Caco-2 (cell line): Measurements from ENCODE around the gene AIF1L. TPM values are rescaled to one million over a fixed set of nuclear protein-coding genes. Genes with fewer than 3 reads are reported as not detected.
A peak's percentile ranks its signal among the peaks of the same experiment; 100 is the strongest.

Source experiments
- BruUV-seq: library from RNA; stranded (reverse); fragments of 400-500 nt; replicated peaks from 2 replicates; lab custom pipeline; 2021; lab: Mats Ljungman, UMichigan
- CTCF ChIA-PET: fragments of 300-600 bp; sonication (Branson Sonifier 250); formaldehyde crosslinking; loops from one replicate; lab custom pipeline; 2022; ENCODE audit warnings: antibody characterized with exemption; lab: Charles Lee
- POLR2A ChIA-PET: fragments of 300-600 bp; sonication (Branson Sonifier 250); formaldehyde crosslinking; loops from one replicate; lab custom pipeline; 2022; ENCODE audit warnings: antibody characterized with exemption; lab: Charles Lee
- DNase-seq, 2 experiments: peaks; one replicate each; pipeline versions ENCODE4 v3.0.0 to v3.0.0-alpha.2; 2020 to 2022
- H3K27me3 ChIP-seq: replicated peaks from 2 replicates; pipeline ENCODE4 v1.6.0; 2011; ENCODE audit warnings: low read length; ENCODE audit not compliant: control insufficient read depth, insufficient read depth
- H3K36me3 ChIP-seq: 2 replicates; pipeline ENCODE4 v1.5.1; 2011; ENCODE audit warnings: low read length; ENCODE audit not compliant: control insufficient read depth, insufficient read depth
- H3K4me1 ChIP-seq: fragments of 250-450 bp; sonication (Bioruptor Pico); 2 replicates; pipeline ENCODE4 v1.5.1; 2020; ENCODE audit warnings: mild to moderate bottlenecking
- H3K4me3 ChIP-seq: 2 replicates; pipeline ENCODE4 v1.5.1; 2011; ENCODE audit warnings: low read depth, mild to moderate bottlenecking, control low read depth, low read length
- H3K9me3 ChIP-seq: fragments of 250-450 bp; sonication (Bioruptor Pico); 2 replicates; pipeline ENCODE4 v1.5.1; 2020; ENCODE audit warnings: mild to moderate bottlenecking, moderate library complexity
- H3K27ac Mint-ChIP-seq: one replicate; pipeline ENCODE4 v1.8.0; 2022; ENCODE audit warnings: mixed read lengths; ENCODE audit not compliant: unreplicated experiment
- H3K27me3 Mint-ChIP-seq: one replicate; pipeline ENCODE4 v1.8.0; 2022; ENCODE audit warnings: mixed read lengths; ENCODE audit not compliant: insufficient read depth, unreplicated experiment
- H3K36me3 Mint-ChIP-seq: one replicate; pipeline ENCODE4 v1.8.0; 2022; ENCODE audit warnings: mild to moderate bottlenecking, mixed read lengths; ENCODE audit not compliant: insufficient read depth, unreplicated experiment
- H3K4me1 Mint-ChIP-seq: one replicate; pipeline ENCODE4 v1.8.0; 2022; ENCODE audit warnings: low read depth, mixed read lengths; ENCODE audit not compliant: unreplicated experiment
- H3K4me3 Mint-ChIP-seq: one replicate; pipeline ENCODE4 v1.8.0; 2022; ENCODE audit warnings: mild to moderate bottlenecking, moderate library complexity, mixed read lengths; ENCODE audit not compliant: unreplicated experiment
- H3K9me3 Mint-ChIP-seq: one replicate; pipeline ENCODE4 v1.8.0; 2022; ENCODE audit warnings: mixed read lengths; ENCODE audit not compliant: unreplicated experiment
- intact Hi-C: fragments of 100-400 bp; cut with micrococcal nuclease; formaldehyde crosslinking; loops from one replicate; pipeline ENCODE4 v1.10.0; 2022; ENCODE audit not compliant: unreplicated experiment
- total RNA-seq: library from RNA; stranded (reverse); gene quantifications from 2 replicates; pipeline ENCODE4 v1.2.3, GENCODE V29; 2022
- TF ChIP-seq, protein P1 (sequence below), 2 experiments: fragments of 200-600 bp in 1 of 2; IDR thresholded peaks; 1 replicate in 1 of 2; 2 replicates in 1 of 2; pipeline versions ENCODE4 v1.5.1 to v1.8.0; 2011 to 2022; ENCODE audit warnings: antibody characterized with exemption in 1 of 2, control low read depth in 1 of 2, inconsistent platforms in 1 of 2, low read depth in 1 of 2, low read length in 1 of 2, mild to moderate bottlenecking in 1 of 2, moderate library complexity in 1 of 2; ENCODE audit not compliant: insufficient read depth in 1 of 2, severe bottlenecking in 1 of 2, unreplicated experiment in 1 of 2

Gene AIF1L
- total RNA-seq, 1 experiment from 2014 or later: 20.8 TPM

DNA sequence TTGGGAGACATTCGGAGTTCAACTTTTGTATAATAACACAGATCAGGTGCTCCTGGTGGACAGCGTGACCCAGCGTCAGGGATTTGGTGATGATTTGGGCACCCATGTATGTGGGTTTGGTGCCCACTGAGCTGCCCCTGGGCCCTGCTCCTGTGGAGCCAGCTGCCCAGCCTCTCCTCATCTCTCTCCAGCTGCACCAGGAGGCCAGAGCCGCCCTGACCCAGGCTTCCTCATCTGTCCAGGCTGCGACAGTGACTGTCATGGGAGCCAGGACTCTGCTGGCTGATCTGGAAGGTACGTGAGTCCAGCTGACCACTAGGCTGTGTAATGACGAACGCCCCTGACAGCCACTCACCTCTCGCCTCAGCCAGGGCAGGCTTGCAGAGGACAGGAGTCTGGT lies 14.5 kb upstream of the AIF1L start:
- no peaks in the 10 kb centered on the region for H3K27me3 Mint-ChIP-seq
- H3K4me3 ChIP-seq: no peak overlapping the region
- BruUV-seq: no TSS peak
- H3K27ac Mint-ChIP-seq: no peak overlapping the region
- no peaks in the 10 kb centered on the region for H3K27me3 ChIP-seq
- POLR2A ChIA-PET: no interaction called here
- no peak overlapping the region for H3K4me3 Mint-ChIP-seq
- H3K4me1 ChIP-seq: no peaks in the 10 kb centered on the region
- H3K36me3 ChIP-seq: no peaks in the 10 kb centered on the region
- TF ChIP-seq, protein P1, sequence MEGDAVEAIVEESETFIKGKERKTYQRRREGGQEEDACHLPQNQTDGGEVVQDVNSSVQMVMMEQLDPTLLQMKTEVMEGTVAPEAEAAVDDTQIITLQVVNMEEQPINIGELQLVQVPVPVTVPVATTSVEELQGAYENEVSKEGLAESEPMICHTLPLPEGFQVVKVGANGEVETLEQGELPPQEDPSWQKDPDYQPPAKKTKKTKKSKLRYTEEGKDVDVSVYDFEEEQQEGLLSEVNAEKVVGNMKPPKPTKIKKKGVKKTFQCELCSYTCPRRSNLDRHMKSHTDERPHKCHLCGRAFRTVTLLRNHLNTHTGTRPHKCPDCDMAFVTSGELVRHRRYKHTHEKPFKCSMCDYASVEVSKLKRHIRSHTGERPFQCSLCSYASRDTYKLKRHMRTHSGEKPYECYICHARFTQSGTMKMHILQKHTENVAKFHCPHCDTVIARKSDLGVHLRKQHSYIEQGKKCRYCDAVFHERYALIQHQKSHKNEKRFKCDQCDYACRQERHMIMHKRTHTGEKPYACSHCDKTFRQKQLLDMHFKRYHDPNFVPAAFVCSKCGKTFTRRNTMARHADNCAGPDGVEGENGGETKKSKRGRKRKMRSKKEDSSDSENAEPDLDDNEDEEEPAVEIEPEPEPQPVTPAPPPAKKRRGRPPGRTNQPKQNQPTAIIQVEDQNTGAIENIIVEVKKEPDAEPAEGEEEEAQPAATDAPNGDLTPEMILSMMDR (IDR thresholded peaks at IDR 0.05; ENCODE audit: insufficient read depth in 1 of 2, low read depth in 1 of 2, low read length in 1 of 2, severe bottlenecking in 1 of 2, unreplicated experiment in 1 of 2): no peak
- no peaks in the 10 kb centered on the region for H3K9me3 Mint-ChIP-seq
- H3K4me1 Mint-ChIP-seq: no peaks in the 10 kb centered on the region
- intact Hi-C loops: no loop called here
- H3K9me3 ChIP-seq: no peaks in the 10 kb centered on the region
- no peak for DNase-seq
- CTCF ChIA-PET: no interaction called here
- H3K36me3 Mint-ChIP-seq: no peaks in the 10 kb centered on the region

DNA sequence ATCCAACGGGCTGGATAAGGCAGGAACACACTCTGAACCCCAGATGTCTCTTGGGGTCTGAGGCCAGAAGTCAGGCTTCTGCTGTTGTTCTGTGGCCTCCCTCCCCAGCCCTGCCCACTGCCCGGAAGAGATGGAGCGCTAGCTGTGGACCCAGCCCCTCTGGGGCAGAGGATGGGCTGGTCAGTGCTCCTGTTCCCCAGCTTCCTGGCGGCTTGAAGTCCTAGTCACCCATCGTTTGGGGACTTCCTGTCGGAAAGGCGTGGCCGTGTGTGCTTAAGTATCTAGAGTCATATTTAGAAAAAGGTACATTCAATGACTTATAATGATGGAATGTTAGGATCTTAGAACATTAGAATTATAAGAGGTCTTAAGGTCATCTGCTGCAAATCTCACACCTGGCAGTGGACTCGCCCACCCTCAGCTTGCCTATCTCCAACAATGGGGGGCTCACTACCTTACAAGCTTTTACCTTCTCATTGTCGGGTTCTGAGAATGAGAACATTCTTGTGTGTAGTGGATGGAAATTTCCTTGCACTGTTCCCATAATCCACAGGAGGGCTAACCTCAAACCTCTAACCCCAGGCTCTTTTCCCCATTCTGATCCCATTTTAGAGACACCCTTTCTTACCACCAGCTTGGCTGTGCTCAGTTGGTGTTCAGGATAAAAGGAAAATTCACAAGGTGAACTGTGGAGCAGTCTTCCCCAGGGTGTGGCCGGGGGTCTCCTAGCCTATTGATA lies 13.4 kb upstream of the AIF1L start:
- Mint-ChIP-seq H3K36me3 (no peaks in the 10 kb centered on the region), H3K27me3 (no peaks in the 10 kb centered on the region), H3K4me1 (no peaks in the 10 kb centered on the region), H3K27ac (no peak overlapping the region), H3K9me3 (no peaks in the 10 kb centered on the region), H3K4me3 (no peak overlapping the region)
- DNase-seq: no peak
- Histone ChIP-seq H3K4me3 (no peak overlapping the region), H3K4me1 (no peaks in the 10 kb centered on the region), H3K36me3 (no peaks in the 10 kb centered on the region), H3K9me3 (no peaks in the 10 kb centered on the region), H3K27me3 (no peaks in the 10 kb centered on the region)
- ChIA-PET CTCF (no interaction called here), POLR2A (no interaction called here)
- no TSS peak for BruUV-seq
- intact Hi-C loops: no loop called here
- TF ChIP-seq, protein P1 (IDR thresholded peaks at IDR 0.05; ENCODE audit: insufficient read depth in 1 of 2, low read depth in 1 of 2, low read length in 1 of 2, severe bottlenecking in 1 of 2, unreplicated experiment in 1 of 2): peak in 1 of 2 experiments; percentile 24

DNA sequence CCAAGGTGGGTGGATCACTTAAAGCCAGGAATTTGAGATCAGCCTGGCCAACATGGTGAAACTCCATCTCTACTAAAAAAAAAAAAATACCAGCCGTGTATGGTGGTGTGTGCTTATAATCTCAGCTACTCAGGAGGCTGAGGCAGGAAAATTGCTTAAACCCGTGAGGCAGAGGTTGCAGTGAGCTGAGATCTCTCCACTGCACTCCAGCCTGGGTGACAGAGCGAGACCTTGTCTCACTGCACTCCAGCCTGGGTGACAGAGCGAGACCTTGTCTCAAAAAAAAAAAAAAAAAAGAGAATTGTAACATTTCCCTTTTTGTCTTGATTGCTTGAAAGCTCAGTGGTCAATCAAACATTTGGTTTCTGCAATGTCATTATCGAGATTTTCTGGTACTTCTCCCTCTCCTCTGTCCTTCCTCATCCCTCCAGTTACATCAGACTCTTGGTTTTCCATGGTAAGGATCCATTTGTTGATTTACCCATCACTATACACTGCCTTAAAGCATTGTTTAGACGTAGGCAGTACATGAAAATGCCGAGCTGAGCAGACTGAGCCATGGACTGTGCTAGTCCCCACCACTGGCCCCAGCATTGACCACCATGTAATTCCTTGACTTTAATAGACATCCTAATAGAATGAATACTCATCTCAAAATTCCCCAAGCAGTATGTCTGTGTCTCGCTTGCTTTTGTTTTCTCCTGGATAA lies 11.5 kb upstream of the AIF1L start:
- BruUV-seq: no TSS peak
- H3K27me3 ChIP-seq: no peaks in the 10 kb centered on the region
- H3K36me3 Mint-ChIP-seq: no peaks in the 10 kb centered on the region
- intact Hi-C loops: no loop called here
- H3K27me3 Mint-ChIP-seq: no peaks in the 10 kb centered on the region
- H3K4me1 ChIP-seq: no peaks in the 10 kb centered on the region
- CTCF ChIA-PET: no interaction called here
- POLR2A ChIA-PET: interaction anchor here (0.6 kb wide), 1 partner anchor 979 kb away, joined by 3 read pairs; no protein-coding TSS in a partner anchor
- H3K4me3 ChIP-seq: no peak overlapping the region
- no peak overlapping the region for H3K27ac Mint-ChIP-seq
- H3K9me3 ChIP-seq: no peaks in the 10 kb centered on the region
- H3K4me3 Mint-ChIP-seq: no peak overlapping the region
- H3K36me3 ChIP-seq: no peaks in the 10 kb centered on the region
- H3K9me3 Mint-ChIP-seq: no peaks in the 10 kb centered on the region
- TF ChIP-seq, protein P1 (IDR thresholded peaks at IDR 0.05; ENCODE audit: insufficient read depth in 1 of 2, low read depth in 1 of 2, low read length in 1 of 2, severe bottlenecking in 1 of 2, unreplicated experiment in 1 of 2): no peak
- H3K4me1 Mint-ChIP-seq: no peaks in the 10 kb centered on the region
- no peak for DNase-seq
